SKM-1 treated with dmso at 0.1 percent for 144 hours (cell line): ENCODE results near the gene BYSL.
A peak's percentile ranks its signal among the peaks of the same experiment; 100 is the strongest.

Experiments
- DNase-seq: peaks from one replicate; lab custom pipeline; 2025; ENCODE audit not compliant: unreplicated experiment; lab: John Stamatoyannopoulos, UW

The BYSL gene

GRCh38 chr6:41914343-41914742 is 7.0 kb upstream of the BYSL start:
- DNase-seq = no peak

- DNase-seq = no peak
Measured at GRCh38 chr6:41914869-41915530, 6.3 kb upstream of the BYSL start.

- DNase-seq = no peak
Measured at GRCh38 chr6:41917528-41917927, 3.8 kb upstream of the BYSL start.

- no peak for DNase-seq
Measured at GRCh38 chr6:41921712-41921998, 356 bp downstream of the BYSL start.

- DNase-seq = no peak
Measured at GRCh38 chr6:41922154-41922553, 855 bp downstream of the BYSL start.

- no peak for DNase-seq
Measured at GRCh38 chr6:41927253-41927652, 6.0 kb downstream of the BYSL start.

- no peak for DNase-seq
Measured at GRCh38 chr6:41929924-41930323, 8.6 kb downstream of the BYSL start.

GRCh38 chr6:41931792-41932191 is 10.5 kb downstream of the BYSL start:
- DNase-seq = no peak

- no peak for DNase-seq
Measured at GRCh38 chr6:41932378-41932777, 11.1 kb downstream of the BYSL start.

- DNase-seq = no peak
Measured at GRCh38 chr6:41934278-41935192, 13.2 kb downstream of the BYSL start.

GRCh38 chr6:41935193-41935574 is 13.9 kb downstream of the BYSL start:
- no peak for DNase-seq

GRCh38 chr6:41935685-41936072 is 14.4 kb downstream of the BYSL start:
- no peak for DNase-seq

GRCh38 chr6:41936073-41936837 is 15.0 kb downstream of the BYSL start:
- peak; percentile 98 for DNase-seq

- DNase-seq = no peak
Measured at GRCh38 chr6:41937472-41937860, 16.2 kb downstream of the BYSL start.

- DNase-seq = peak; percentile 97
Measured at GRCh38 chr6:41937861-41938574, 16.7 kb downstream of the BYSL start.

- DNase-seq = no peak
Measured at GRCh38 chr6:41938590-41939175, 17.4 kb downstream of the BYSL start.

- DNase-seq = peak; percentile 92
Measured at GRCh38 chr6:41939176-41939847, 18.0 kb downstream of the BYSL start.

- peak; percentile 79 for DNase-seq
Measured at GRCh38 chr6:41939848-41940758, 18.8 kb downstream of the BYSL start.

GRCh38 chr6:41940759-41941279 is 19.5 kb downstream of the BYSL start:
- DNase-seq = peak; percentile 42
